GM06990 (cell line): ENCODE measurements around the gene ZDHHC22.

Experiments used
- DNase-seq: peaks from one replicate; pipeline ENCODE4 v3.0.0-alpha.2; 2011; ENCODE audit not compliant: insufficient read length; ENCODE audit errors: extremely low read depth
- H3K27me3 ChIP-seq: replicated peaks from 2 replicates; pipeline ENCODE4 v1.6.0; 2011; ENCODE audit warnings: low read length; ENCODE audit not compliant: control insufficient read depth, insufficient read depth
- H3K36me3 ChIP-seq: 2 replicates; pipeline ENCODE4 v1.5.1; 2011; ENCODE audit warnings: low read length; ENCODE audit not compliant: control insufficient read depth, insufficient read depth
- H3K4me3 ChIP-seq: replicated peaks from 2 replicates; pipeline ENCODE4 v1.5.1; 2011; ENCODE audit warnings: low read depth, mild to moderate bottlenecking, control low read depth, low read length
- CTCF ChIP-seq: IDR thresholded peaks from 2 replicates; pipeline ENCODE4 v1.5.1; 2011; ENCODE audit warnings: low read length, control low read depth, mild to moderate bottlenecking, inconsistent platforms; ENCODE audit not compliant: insufficient read depth, poor library complexity, severe bottlenecking

Gene ZDHHC22

DNA sequence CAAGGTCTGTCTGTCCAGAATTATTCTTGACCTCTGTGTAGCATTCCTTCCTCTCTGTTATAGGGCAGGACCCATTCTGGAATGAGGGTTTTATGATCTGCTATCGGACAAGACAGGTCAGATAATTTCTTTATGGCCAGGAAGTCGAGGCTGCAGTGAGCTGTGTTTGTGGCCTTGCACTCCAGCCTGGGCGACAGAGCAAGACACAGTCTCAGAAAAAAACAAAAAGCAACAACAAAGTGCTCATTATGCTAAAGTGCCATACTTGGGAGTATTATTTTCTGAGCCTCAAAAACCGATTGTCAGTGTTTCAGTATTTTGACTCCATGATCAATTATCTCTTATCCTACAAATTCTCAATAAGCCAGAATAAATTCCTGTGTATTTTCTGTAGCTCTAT lies 39.4 kb downstream of the ZDHHC22 start:
- no peak for TF ChIP-seq CTCF
- Histone ChIP-seq H3K4me3 (no peak overlapping the region), H3K36me3 (peaks cover 4% of the 10 kb centered on the region; the same call in 1 of the 2 replicates), H3K27me3 (no peaks in the 10 kb centered on the region)
- DNase-seq = no peak

GRCh38 chr14:77100961-77101360 lies 40.6 kb downstream of the ZDHHC22 start:
- no peak for TF ChIP-seq CTCF
- H3K4me3 ChIP-seq = 0 out of 2 replicates have a peak overlapping the region, but pooled peaks have one; percentile 14
- no peak for DNase-seq
- H3K36me3 ChIP-seq = peaks cover 1% of the 10 kb centered on the region; the same call in 1 of the 2 replicates
- no peaks in the 10 kb centered on the region for H3K27me3 ChIP-seq

DNA sequence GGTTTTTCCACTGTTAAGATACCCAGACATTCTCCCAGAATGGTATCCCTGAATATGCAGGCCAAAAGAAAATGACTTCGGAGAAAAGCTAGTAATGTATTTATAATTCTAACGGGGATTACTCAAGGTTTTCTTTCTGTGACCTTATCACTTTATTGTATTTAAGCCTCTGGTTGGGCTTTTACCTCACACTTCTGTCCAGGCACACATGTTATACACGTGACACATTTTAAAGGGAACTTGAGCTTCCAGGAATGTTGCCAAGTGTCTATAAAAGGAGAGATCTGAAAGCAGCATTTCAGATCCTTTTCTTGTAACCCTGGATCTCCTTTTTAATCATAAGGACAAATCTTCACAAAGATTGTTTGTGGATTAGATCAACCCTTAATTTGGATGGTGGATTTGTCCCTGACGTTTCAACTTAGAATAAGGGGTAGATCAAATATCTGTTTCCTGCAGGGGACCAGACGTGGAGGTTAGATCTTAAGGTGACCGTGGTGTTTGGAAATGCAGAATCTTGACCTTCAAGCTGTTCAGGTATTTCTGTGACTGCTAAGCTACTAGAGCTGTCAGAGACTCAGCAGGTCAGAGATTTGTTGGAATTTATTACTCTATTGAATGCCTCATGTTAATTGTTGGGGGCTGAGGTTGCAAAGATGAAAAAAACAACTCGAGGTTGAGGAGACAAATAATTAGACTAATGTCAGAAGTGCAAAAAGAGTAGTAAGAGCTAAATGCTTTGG lies 42.0 kb downstream of the ZDHHC22 start:
- DNase-seq = no peak
- peaks cover 1% of the 10 kb centered on the region; the same call in 1 of the 2 replicates for H3K36me3 ChIP-seq
- no peaks in the 10 kb centered on the region for H3K27me3 ChIP-seq
- peak overlapping the region; percentile 97; the same call in 1 of the 2 replicates for H3K4me3 ChIP-seq
- no peak for TF ChIP-seq CTCF

DNA sequence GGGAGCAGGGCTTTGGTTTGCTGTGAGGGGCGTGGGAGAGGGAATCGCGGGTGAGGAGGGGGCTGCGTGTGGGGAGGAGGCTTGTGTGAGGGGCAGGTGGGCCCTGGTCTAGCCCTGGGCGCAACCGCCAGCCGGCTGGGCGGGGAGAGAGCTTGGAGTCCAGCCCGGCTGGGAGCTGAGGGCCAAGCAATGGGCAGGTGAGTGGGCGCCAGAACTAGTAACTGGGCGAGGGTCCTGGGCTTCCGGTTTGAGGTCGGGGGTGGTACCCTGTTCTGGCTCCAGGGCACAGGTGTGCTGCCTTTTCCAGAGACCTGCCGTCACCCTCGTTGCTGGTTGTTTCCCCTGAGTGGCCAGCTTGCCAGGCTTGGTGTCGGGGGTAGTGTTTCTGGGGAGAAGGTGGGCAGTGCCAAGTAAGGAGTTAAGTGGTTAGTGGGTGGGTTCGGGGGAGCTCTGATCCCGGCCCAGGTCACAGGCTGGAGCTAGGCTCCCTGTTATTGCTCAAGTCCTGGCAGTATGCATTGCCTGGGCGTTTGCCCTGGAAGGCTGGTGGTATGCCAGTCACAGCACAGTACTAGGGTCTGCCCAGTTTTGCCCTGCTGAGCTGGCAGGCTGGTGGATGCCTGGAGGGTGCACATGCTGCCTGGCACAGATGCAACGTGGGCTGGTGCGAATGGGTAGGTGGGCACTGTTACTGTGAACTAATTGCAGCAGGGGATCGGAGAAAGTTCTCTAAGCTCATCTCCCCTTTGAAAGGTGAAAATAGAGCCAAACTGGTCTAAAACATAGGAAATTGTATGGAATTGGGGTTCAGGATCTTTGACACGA lies 42.9 kb downstream of the ZDHHC22 start:
- DNase-seq = no peak
- TF ChIP-seq CTCF = no peak
- H3K27me3 ChIP-seq = no peaks in the 10 kb centered on the region
- H3K36me3 ChIP-seq = no peaks in the 10 kb centered on the region; the same call in 1 of the 2 replicates
- H3K4me3 ChIP-seq = peak overlapping the region; percentile 97

DNA sequence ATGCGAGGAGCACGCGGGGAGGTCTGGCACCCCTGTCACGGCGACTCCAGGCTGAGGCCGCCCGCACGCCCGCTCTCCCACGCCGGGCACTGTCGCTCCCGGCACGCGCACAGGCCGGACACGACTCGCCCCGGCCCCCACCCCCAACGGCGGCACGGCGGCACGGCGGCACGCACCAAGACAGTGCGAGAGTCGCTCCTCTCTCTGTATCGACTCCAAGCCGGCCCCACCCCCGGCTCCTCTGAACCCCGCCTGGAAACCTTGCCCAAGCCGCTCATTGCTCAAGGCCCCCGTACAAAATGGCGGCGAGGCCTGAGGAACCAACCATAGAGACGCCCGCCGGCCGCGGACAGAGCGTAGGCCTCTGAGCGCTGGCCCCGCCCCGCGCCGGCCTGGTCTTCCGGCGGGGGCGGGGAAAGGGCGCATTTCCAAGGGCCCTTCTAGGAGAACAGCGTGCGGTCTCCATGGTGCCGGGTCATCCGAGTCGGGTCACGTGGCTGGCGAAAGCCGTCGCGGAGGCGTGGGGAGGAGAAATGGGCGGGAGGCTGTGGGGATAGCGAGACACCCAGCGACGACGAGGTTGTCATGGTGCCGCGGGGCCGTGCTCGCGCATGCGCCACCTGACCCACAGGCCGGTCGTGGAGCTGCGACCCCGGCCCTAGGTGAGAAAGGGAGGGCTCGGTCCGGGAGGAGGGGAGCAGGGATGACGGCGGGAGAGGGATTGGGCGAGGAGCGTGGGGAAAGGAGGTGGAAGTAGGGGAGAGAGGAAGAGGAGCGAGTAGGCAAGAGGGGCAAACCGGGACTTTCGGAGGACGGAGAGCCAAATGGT lies 43.7 kb downstream of the ZDHHC22 start, which contains the start of gene CIPC:
CIPC (plus strand) TSS at position 559 of the 829 bp plus-strand sequence. CDS start 7,451 bp downstream, outside the sequence.
- H3K27me3 ChIP-seq = no peaks in the 10 kb centered on the region
- DNase-seq = peak; percentile 99
- peak within 1 kb of the TSS; percentile 97 for H3K4me3 ChIP-seq
- no peaks in the 10 kb centered on the region; the same call in 1 of the 2 replicates for H3K36me3 ChIP-seq
- TF ChIP-seq CTCF = no peak
